B cell (primary cell): ENCODE measurements around the gene CAMK1D.

Source experiments
- CTCF ChIP-seq: fragments of 200-600 bp; IDR thresholded peaks from one replicate; pipeline ENCODE4 v1.8.0; 2022; ENCODE audit warnings: antibody characterized with exemption, mild to moderate bottlenecking
- EZH2 ChIP-seq: IDR thresholded peaks from 2 replicates; pipeline ENCODE4 v1.6.1; 2012; ENCODE audit warnings: borderline replicate concordance, low read depth, mild to moderate bottlenecking, moderate library complexity, low read length; ENCODE audit not compliant: insufficient read depth, poor library complexity, severe bottlenecking

- TF ChIP-seq CTCF (no peak), EZH2 (no peak)
These were observed 230.9 kb downstream of the CAMK1D start for GRCh38 chr10:12579954-12580858.
